ENCODE data around the gene TBX15.

The TBX15 gene

DNA sequence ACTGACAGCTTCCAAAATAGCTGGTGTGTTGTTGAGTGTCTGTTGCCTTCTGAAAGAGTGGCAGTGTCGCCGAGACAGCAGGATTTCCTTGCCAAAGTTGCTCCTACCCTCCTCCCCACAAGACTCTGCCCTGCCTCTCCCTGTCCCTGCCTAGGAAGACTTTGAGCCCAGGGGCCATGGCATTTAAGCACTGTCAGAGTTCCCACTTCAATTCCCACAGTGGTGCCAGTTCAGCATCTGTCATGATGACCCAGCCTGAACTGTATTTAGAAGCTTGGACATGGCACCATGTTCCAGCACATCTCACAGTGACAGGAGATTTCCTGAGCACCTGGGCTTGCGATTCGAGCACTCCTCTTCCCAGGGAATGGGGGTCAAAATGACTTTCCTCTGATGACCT is 43.6 kb downstream of the TBX15 start:
- Histone ChIP-seq H3K4me3 (ENCODE audit: low read length) (no peak overlapping the region), H3K4me1 (ENCODE audit: control insufficient read depth, insufficient read depth, low read length) (no peaks in the 10 kb centered on the region), H3K9ac (ENCODE audit: low read length) (no peak overlapping the region), H3K36me3 (ENCODE audit: control insufficient read depth, insufficient read depth, low read length) (no peaks in the 10 kb centered on the region), H3K9me3 (ENCODE audit: control insufficient read depth, low read length) (no peaks in the 10 kb centered on the region), H3K27me3 (ENCODE audit: control insufficient read depth, insufficient read depth, low read length) (no peaks in the 10 kb centered on the region)

- no peaks in the 10 kb centered on the region for H3K27me3 ChIP-seq (ENCODE audit: control insufficient read depth, insufficient read depth, low read length)
- no peak overlapping the region for H3K9ac ChIP-seq (ENCODE audit: low read length)
- no peak overlapping the region for H3K4me3 ChIP-seq (ENCODE audit: low read length)
Observed at GRCh38 chr1:118944133-118944532, 44.0 kb downstream of the TBX15 start.

GRCh38 chr1:118940957-118941356 is 47.2 kb downstream of the TBX15 start:
- no peaks in the 10 kb centered on the region for H3K36me3 ChIP-seq (ENCODE audit: control insufficient read depth, insufficient read depth, low read length)
- no peak overlapping the region for H3K9ac ChIP-seq (ENCODE audit: low read length)
- no peaks in the 10 kb centered on the region for H3K4me1 ChIP-seq (ENCODE audit: control insufficient read depth, insufficient read depth, low read length)
- H3K9me3 ChIP-seq (ENCODE audit: control insufficient read depth, low read length): no peaks in the 10 kb centered on the region
- no peak overlapping the region for H3K4me3 ChIP-seq (ENCODE audit: low read length)
- H3K27me3 ChIP-seq (ENCODE audit: control insufficient read depth, insufficient read depth, low read length): no peaks in the 10 kb centered on the region

More at GRCh38 chr1:118944133-118944532, 44.0 kb downstream of the TBX15 start:
- H3K9me3 ChIP-seq (ENCODE audit: control insufficient read depth, low read length): no peaks in the 10 kb centered on the region
- H3K36me3 ChIP-seq (ENCODE audit: control insufficient read depth, insufficient read depth, low read length): no peaks in the 10 kb centered on the region
- H3K4me1 ChIP-seq (ENCODE audit: control insufficient read depth, insufficient read depth, low read length): no peaks in the 10 kb centered on the region

GRCh38 chr1:118937413-118938072 is 50.6 kb downstream of the TBX15 start:
- H3K9me3 ChIP-seq (ENCODE audit: control insufficient read depth, low read length): no peaks in the 10 kb centered on the region
- H3K4me3 ChIP-seq (ENCODE audit: low read length): no peak overlapping the region
- H3K27me3 ChIP-seq (ENCODE audit: control insufficient read depth, insufficient read depth, low read length): no peaks in the 10 kb centered on the region
- H3K4me1 ChIP-seq (ENCODE audit: control insufficient read depth, insufficient read depth, low read length): no peaks in the 10 kb centered on the region
- H3K9ac ChIP-seq (ENCODE audit: low read length): no peak overlapping the region
- no peaks in the 10 kb centered on the region for H3K36me3 ChIP-seq (ENCODE audit: control insufficient read depth, insufficient read depth, low read length)

DNA sequence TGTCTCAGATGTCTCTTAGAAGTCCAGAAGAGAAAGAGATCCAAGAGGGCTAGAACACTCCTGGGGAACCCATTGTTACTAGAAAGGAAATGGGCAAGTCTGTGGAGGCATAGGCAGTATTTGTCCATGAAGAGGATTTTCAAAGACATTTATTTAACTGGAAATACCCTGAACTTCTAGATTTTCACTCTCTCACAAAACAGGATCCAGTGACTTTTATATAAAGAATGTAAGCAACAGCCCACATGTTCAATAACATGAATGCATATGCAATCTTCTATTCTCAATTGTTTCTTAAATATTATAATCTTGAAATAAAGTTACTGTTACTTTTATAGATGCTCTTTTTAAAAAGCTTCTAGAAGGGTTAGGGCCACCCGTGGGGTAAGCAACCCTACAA is 53.4 kb downstream of the TBX15 start:
- no peaks in the 10 kb centered on the region for H3K36me3 ChIP-seq (ENCODE audit: control insufficient read depth, insufficient read depth, low read length)
- H3K9ac ChIP-seq (ENCODE audit: low read length): no peak overlapping the region
- no peaks in the 10 kb centered on the region for H3K9me3 ChIP-seq (ENCODE audit: control insufficient read depth, low read length)
- no peak overlapping the region for H3K4me3 ChIP-seq (ENCODE audit: low read length)
- H3K4me1 ChIP-seq (ENCODE audit: control insufficient read depth, insufficient read depth, low read length): no peaks in the 10 kb centered on the region
- no peaks in the 10 kb centered on the region for H3K27me3 ChIP-seq (ENCODE audit: control insufficient read depth, insufficient read depth, low read length)

DNA sequence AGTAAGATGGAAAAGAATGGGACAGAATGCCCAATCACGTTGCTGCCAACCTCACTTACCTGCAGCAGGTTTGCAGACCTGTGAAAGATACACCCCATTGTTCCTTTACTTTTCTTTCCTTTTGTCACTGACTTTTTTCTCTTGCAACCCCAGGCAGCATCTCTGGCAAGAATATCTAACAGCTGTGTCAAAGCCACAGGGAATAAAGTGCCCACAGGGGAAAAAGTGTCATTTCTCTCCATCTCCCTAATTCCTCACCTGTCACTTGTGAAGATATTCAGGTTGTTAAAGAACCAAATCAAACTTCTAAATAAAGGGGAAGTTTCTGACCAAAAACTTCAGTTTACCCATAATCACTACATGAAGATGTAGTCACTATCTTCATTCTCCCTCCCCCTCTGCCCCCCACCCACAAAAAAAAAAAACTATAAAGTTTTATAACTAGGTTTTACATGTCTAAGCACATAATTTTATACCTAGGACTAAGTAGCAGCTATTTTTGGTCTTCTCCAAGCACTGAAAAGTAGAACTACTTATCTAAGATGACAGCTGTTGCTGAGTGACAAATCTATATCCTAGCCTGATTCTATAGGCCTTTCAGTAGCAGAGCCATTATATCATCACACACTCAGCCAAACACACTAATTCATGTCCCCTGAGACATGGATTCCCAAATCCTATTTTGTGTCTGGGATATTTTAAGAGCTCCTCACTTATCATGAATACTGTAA is 54.9 kb downstream of the TBX15 start:
- no peaks in the 10 kb centered on the region for H3K36me3 ChIP-seq (ENCODE audit: control insufficient read depth, insufficient read depth, low read length)
- H3K9me3 ChIP-seq (ENCODE audit: control insufficient read depth, low read length): no peaks in the 10 kb centered on the region
- no peaks in the 10 kb centered on the region for H3K4me1 ChIP-seq (ENCODE audit: control insufficient read depth, insufficient read depth, low read length)

DNA sequence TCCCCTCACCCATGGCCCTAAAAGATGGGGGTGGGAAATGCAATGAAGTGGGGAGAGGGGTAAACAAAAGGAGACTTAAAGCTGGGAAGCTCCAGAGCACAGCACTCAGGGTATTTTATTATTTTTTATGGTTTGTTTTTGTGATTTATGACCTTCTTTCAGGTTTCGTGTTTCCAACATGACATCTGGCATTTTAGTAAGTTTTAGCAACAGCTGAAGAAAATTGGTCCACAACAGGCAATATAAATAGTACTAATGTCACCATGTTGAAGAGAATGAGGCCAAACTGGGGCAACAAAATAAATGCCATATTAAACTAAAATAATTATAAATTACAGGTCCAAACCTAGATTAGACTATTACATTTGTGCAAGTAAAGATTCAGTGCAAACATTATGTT is 56.3 kb downstream of the TBX15 start:
- Histone ChIP-seq H3K4me1 (ENCODE audit: control insufficient read depth, insufficient read depth, low read length) (no peaks in the 10 kb centered on the region), H3K27me3 (ENCODE audit: control insufficient read depth, insufficient read depth, low read length) (no peaks in the 10 kb centered on the region), H3K9me3 (ENCODE audit: control insufficient read depth, low read length) (no peaks in the 10 kb centered on the region), H3K4me3 (ENCODE audit: low read length) (no peak overlapping the region), H3K36me3 (ENCODE audit: control insufficient read depth, insufficient read depth, low read length) (no peaks in the 10 kb centered on the region), H3K9ac (ENCODE audit: low read length) (no peak overlapping the region)

More for the DNA sequence above, 54.9 kb downstream of the TBX15 start:
- Histone ChIP-seq H3K9ac (ENCODE audit: low read length) (no peak overlapping the region), H3K4me3 (ENCODE audit: low read length) (no peak overlapping the region), H3K27me3 (ENCODE audit: control insufficient read depth, insufficient read depth, low read length) (no peaks in the 10 kb centered on the region)

DNA sequence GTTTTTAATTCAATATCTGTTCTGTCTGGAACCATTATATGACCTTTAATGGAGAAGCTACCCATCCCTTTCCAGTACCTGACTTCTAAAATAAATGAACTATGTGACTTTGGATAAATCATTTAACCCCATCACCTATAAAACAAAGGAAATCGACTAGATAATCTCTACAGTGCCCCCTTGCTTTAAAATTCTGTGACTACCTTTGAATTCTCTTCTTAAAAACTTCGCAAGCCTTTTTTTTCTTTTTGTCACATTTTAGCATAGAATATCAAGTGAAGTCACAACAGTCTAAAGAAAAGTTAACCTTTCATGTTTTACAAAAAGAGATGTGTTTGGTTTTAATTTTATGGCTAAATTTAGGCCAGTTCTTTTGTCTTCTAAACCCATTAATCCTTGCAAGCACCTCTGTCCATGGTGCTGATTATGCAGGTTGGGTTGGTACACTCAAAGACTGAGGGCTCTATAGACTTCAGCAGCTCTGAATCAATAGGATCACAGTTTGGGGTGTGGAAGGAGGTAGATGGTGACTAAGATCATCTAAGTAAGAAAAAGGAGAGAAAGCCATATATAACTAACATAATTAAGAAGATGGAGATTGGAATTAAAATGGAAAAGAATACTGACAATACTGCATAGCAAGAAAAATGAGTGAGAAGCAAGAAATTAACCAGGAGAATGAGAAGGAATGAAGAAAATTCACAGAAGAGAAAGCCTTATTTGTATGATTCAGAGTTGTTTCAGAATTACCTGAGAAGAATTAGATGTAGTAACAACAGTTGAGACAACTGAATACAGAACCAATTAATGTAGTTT is 59.2 kb downstream of the TBX15 start:
- no peaks in the 10 kb centered on the region for H3K9me3 ChIP-seq (ENCODE audit: control insufficient read depth, low read length)
- H3K4me1 ChIP-seq (ENCODE audit: control insufficient read depth, insufficient read depth, low read length): no peaks in the 10 kb centered on the region
- H3K36me3 ChIP-seq (ENCODE audit: control insufficient read depth, insufficient read depth, low read length): no peaks in the 10 kb centered on the region
- no peak overlapping the region for H3K9ac ChIP-seq (ENCODE audit: low read length)
- no peaks in the 10 kb centered on the region for H3K27me3 ChIP-seq (ENCODE audit: control insufficient read depth, insufficient read depth, low read length)
- no peak overlapping the region for H3K4me3 ChIP-seq (ENCODE audit: low read length)

GRCh38 chr1:118927427-118928187 is 60.5 kb downstream of the TBX15 start:
- H3K4me1 ChIP-seq (ENCODE audit: control insufficient read depth, insufficient read depth, low read length): no peaks in the 10 kb centered on the region
- no peaks in the 10 kb centered on the region for H3K27me3 ChIP-seq (ENCODE audit: control insufficient read depth, insufficient read depth, low read length)
- no peaks in the 10 kb centered on the region for H3K9me3 ChIP-seq (ENCODE audit: control insufficient read depth, low read length)
- H3K9ac ChIP-seq (ENCODE audit: low read length): no peak overlapping the region
- no peaks in the 10 kb centered on the region for H3K36me3 ChIP-seq (ENCODE audit: control insufficient read depth, insufficient read depth, low read length)
- H3K4me3 ChIP-seq (ENCODE audit: low read length): no peak overlapping the region

DNA sequence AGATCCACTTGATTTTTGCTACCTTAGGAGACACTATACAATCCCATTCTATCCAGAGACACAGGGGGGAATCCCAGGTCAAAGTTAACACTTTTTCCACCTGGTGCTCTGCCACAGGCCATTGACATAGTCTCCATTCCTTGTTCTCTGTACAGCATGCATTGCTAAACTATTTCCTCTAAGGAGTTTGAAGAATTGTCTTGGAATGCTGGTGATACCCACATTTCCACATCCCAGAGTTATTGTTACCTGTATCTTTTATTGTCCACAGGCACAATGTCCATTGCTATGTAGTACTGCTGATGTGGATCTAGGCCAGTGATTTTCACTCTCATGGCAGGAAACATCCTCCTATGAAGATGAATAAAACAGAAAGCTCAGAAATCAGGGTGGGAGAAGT is 61.9 kb downstream of the TBX15 start:
- Histone ChIP-seq H3K9me3 (ENCODE audit: control insufficient read depth, low read length) (no peaks in the 10 kb centered on the region), H3K27me3 (ENCODE audit: control insufficient read depth, insufficient read depth, low read length) (no peaks in the 10 kb centered on the region), H3K36me3 (ENCODE audit: control insufficient read depth, insufficient read depth, low read length) (no peaks in the 10 kb centered on the region), H3K4me3 (ENCODE audit: low read length) (no peak overlapping the region), H3K4me1 (ENCODE audit: control insufficient read depth, insufficient read depth, low read length) (no peaks in the 10 kb centered on the region), H3K9ac (ENCODE audit: low read length) (no peak overlapping the region)

DNA sequence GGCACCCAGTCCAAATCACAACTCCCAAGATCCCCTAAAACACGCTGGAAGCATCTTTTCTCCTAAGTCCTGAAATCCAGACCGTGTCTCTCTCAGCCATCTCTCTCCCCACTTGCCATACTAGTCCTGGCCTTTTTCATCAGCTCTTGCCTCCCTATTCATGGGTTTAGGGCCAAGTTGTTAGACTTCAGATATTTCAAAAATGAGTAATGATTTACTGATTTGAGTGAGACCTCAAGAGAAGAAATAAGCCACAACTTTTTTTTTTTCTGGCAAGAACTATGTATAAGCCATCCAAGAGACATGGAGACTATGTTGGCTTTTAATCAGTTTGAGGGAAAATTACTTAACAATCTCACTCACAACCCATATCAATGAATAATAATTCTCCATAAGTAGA is 62.5 kb downstream of the TBX15 start:
- Histone ChIP-seq H3K9me3 (ENCODE audit: control insufficient read depth, low read length) (no peaks in the 10 kb centered on the region), H3K36me3 (ENCODE audit: control insufficient read depth, insufficient read depth, low read length) (no peaks in the 10 kb centered on the region), H3K9ac (ENCODE audit: low read length) (no peak overlapping the region), H3K27me3 (ENCODE audit: control insufficient read depth, insufficient read depth, low read length) (no peaks in the 10 kb centered on the region), H3K4me3 (ENCODE audit: low read length) (no peak overlapping the region), H3K4me1 (ENCODE audit: control insufficient read depth, insufficient read depth, low read length) (no peaks in the 10 kb centered on the region)
